IMR-90 (cell line): ENCODE data around the gene RASSF3. TPM values are rescaled to one million over a fixed set of nuclear protein-coding genes. Genes with fewer than 3 reads are reported as not detected.

Source experiments
- ATAC-seq: fragments of 200-7000 bp; cut with Tn5 transposase; 2 replicates; pipeline ENCODE4 v1.9.1; 2020; ENCODE audit warnings: low read depth, mild to moderate bottlenecking, moderate library complexity
- BruUV-seq: library from RNA; stranded (reverse); fragments of 400-500 nt; replicated peaks from 2 replicates; lab custom pipeline; 2021; lab: Mats Ljungman, UMichigan
- CTCF ChIA-PET: fragments of 300-600 bp; formaldehyde crosslinking; extraction: SDS; loops from one replicate; lab custom pipeline; 2021; ENCODE audit warnings: antibody characterized with exemption; lab: Yijun Ruan, JAX
- POLR2A ChIA-PET: fragments of 300-600 bp; sonication (Branson Sonifier 250); formaldehyde crosslinking; loops from one replicate; lab custom pipeline; 2022; ENCODE audit warnings: antibody characterized with exemption; ENCODE audit not compliant: unreplicated experiment; lab: Charles Lee
- DNase-seq: peaks from one replicate; pipeline ENCODE4 v3.0.0; 2013
- H2AFZ ChIP-seq: replicated peaks from 2 replicates; pipeline ENCODE3; 2013; ENCODE audit warnings: low read length, mild to moderate bottlenecking; ENCODE audit not compliant: poor library complexity
- H2AK5ac ChIP-seq: 2 replicates; pipeline ENCODE4 v1.6.1; 2013; ENCODE audit warnings: low read depth, low read length, inconsistent platforms
- H2AK9ac ChIP-seq: replicated peaks from 2 replicates; pipeline ENCODE3; 2013; ENCODE audit warnings: mild to moderate bottlenecking, low read depth, low read length, moderate library complexity; ENCODE audit not compliant: poor library complexity
- H2BK120ac ChIP-seq: 2 replicates; pipeline ENCODE4 v1.6.1; 2013; ENCODE audit warnings: low read depth, low read length, inconsistent platforms
- H2BK15ac ChIP-seq: 3 replicates; pipeline ENCODE4 v1.6.1; 2013; ENCODE audit warnings: low read depth, low read length, inconsistent platforms
- H2BK20ac ChIP-seq: 2 replicates; pipeline ENCODE4 v1.6.1; 2013; ENCODE audit warnings: low read depth, mild to moderate bottlenecking, inconsistent platforms, low read length, moderate library complexity
- H2BK5ac ChIP-seq: 2 replicates; pipeline ENCODE4 v1.6.1; 2013; ENCODE audit warnings: mild to moderate bottlenecking, low read depth, low read length, inconsistent platforms; ENCODE audit not compliant: poor library complexity, severe bottlenecking
- H3K14ac ChIP-seq: replicated peaks from 2 replicates; pipeline ENCODE4 v1.6.1; 2013; ENCODE audit warnings: low read depth, low read length, inconsistent platforms
- H3K18ac ChIP-seq: 2 replicates; pipeline ENCODE4 v1.6.1; 2013; ENCODE audit warnings: low read depth, low read length, control low read depth
- H3K23ac ChIP-seq: 2 replicates; pipeline ENCODE4 v1.6.1; 2013; ENCODE audit warnings: low read depth, low read length, inconsistent platforms
- H3K27ac ChIP-seq: 2 replicates; pipeline ENCODE4 v1.5.1; 2013; ENCODE audit warnings: mild to moderate bottlenecking, control low read depth, low read length; ENCODE audit not compliant: insufficient read depth
- H3K27me3 ChIP-seq: 2 replicates; pipeline ENCODE4 v1.6.1; 2013; ENCODE audit warnings: low read length; ENCODE audit not compliant: control insufficient read depth, insufficient read depth
- H3K36me3 ChIP-seq: 2 replicates; pipeline ENCODE4 v1.6.1; 2013; ENCODE audit warnings: low read length, mixed read lengths; ENCODE audit not compliant: control insufficient read depth, insufficient read depth
- H3K4ac ChIP-seq: 2 replicates; pipeline ENCODE4 v1.6.1; 2013; ENCODE audit warnings: low read depth, low read length, inconsistent platforms
- H3K4me1 ChIP-seq: 2 replicates; pipeline ENCODE4 v1.6.1; 2013; ENCODE audit warnings: low read length, mixed read lengths; ENCODE audit not compliant: control insufficient read depth, insufficient read depth
- H3K4me2 ChIP-seq: 2 replicates; pipeline ENCODE4 v1.6.1; 2013; ENCODE audit warnings: low read depth, mild to moderate bottlenecking, control low read depth, low read length, moderate library complexity
- H3K4me3 ChIP-seq: 2 replicates; pipeline ENCODE4 v1.5.1; 2013; ENCODE audit warnings: low read depth, mild to moderate bottlenecking, control low read depth, low read length, moderate library complexity; ENCODE audit not compliant: insufficient read depth
- H3K56ac ChIP-seq: 2 replicates; pipeline ENCODE4 v1.6.1; 2013; ENCODE audit warnings: low read length, inconsistent platforms; ENCODE audit not compliant: insufficient read depth; ENCODE audit errors: extremely low read depth
- H3K79me1 ChIP-seq, 2 experiments: 2 replicates each; pipeline ENCODE4 v1.6.1; 2013; ENCODE audit warnings: low read length in 2 of 2, inconsistent platforms in 1 of 2, low read depth in 1 of 2
- H3K9ac ChIP-seq: 2 replicates; pipeline ENCODE4 v1.6.1; 2013; ENCODE audit warnings: low read depth, low read length, control low read depth
- H3K9me1 ChIP-seq: 2 replicates; pipeline ENCODE4 v1.6.1; 2013; ENCODE audit warnings: low read length, inconsistent platforms; ENCODE audit not compliant: insufficient read depth
- H3K9me3 ChIP-seq: 2 replicates; pipeline ENCODE4 v1.6.1; 2013; ENCODE audit warnings: low read length; ENCODE audit not compliant: control insufficient read depth, insufficient read depth
- H4K20me1 ChIP-seq: 2 replicates; pipeline ENCODE4 v1.6.1; 2013; ENCODE audit warnings: low read length, inconsistent platforms; ENCODE audit not compliant: insufficient read depth
- H4K5ac ChIP-seq: 2 replicates; pipeline ENCODE4 v1.6.1; 2013; ENCODE audit warnings: mild to moderate bottlenecking, low read depth, low read length, control low read depth
- H4K8ac ChIP-seq, 2 experiments: 2 replicates each; pipeline ENCODE4 v1.6.1; 2013; ENCODE audit warnings: low read depth in 2 of 2, low read length in 2 of 2, control low read depth in 1 of 2, inconsistent platforms in 1 of 2
- H4K91ac ChIP-seq: 2 replicates; pipeline ENCODE4 v1.6.1; 2013; ENCODE audit warnings: low read depth, low read length, inconsistent platforms; ENCODE audit not compliant: insufficient read depth
- BHLHE40 ChIP-seq: fragments of 150-350 bp; IDR thresholded peaks from 2 replicates; pipeline ENCODE4 v1.6.1; 2016; ENCODE audit warnings: mild to moderate bottlenecking, low read depth, low read length
- CEBPB ChIP-seq: IDR thresholded peaks from 2 replicates; pipeline ENCODE4 v1.6.1; 2012; ENCODE audit warnings: low read depth, low read length, improper control_type of control experiment
- CHD1 ChIP-seq: IDR thresholded peaks from 2 replicates; pipeline ENCODE4 v1.6.1; 2012; ENCODE audit warnings: low read depth, low read length, improper control_type of control experiment
- CTCF ChIP-seq: conservative IDR thresholded peaks from 2 replicates; pipeline ENCODE4 v1.5.1; 2012; ENCODE audit warnings: mild to moderate bottlenecking, low read depth, low read length, improper control_type of control experiment
- FOS ChIP-seq: fragments of 150-350 bp; IDR thresholded peaks from 2 replicates; pipeline ENCODE4 v1.6.1; 2016; ENCODE audit warnings: low read depth, low read length
- MAFK ChIP-seq: IDR thresholded peaks from 2 replicates; pipeline ENCODE4 v1.6.1; 2012; ENCODE audit warnings: low read depth, low read length, improper control_type of control experiment
- MAZ ChIP-seq: IDR thresholded peaks from 2 replicates; pipeline ENCODE4 v1.6.1; 2012; ENCODE audit warnings: low read depth, mild to moderate bottlenecking, low read length, improper control_type of control experiment, moderate library complexity, borderline replicate concordance
- MXI1 ChIP-seq: IDR thresholded peaks from 2 replicates; pipeline ENCODE4 v1.6.1; 2012; ENCODE audit warnings: low read depth, mild to moderate bottlenecking, low read length, moderate library complexity, borderline replicate concordance
- NFE2L2 ChIP-seq: fragments of 150-350 bp; IDR thresholded peaks from 2 replicates; pipeline ENCODE4 v1.6.1; 2016; ENCODE audit warnings: low read depth, mild to moderate bottlenecking, low read length
- POLR2A ChIP-seq: IDR thresholded peaks from 2 replicates; pipeline ENCODE4 v1.6.1; 2012; ENCODE audit warnings: mild to moderate bottlenecking, low read depth, low read length
- RAD21 ChIP-seq: IDR thresholded peaks from 2 replicates; pipeline ENCODE4 v1.6.1; 2012; ENCODE audit warnings: low read length, improper control_type of control experiment
- RCOR1 ChIP-seq: IDR thresholded peaks from 2 replicates; pipeline ENCODE4 v1.6.1; 2012; ENCODE audit warnings: mild to moderate bottlenecking, low read length, improper control_type of control experiment; ENCODE audit not compliant: insufficient replicate concordance
- RFX5 ChIP-seq: IDR thresholded peaks from 2 replicates; pipeline ENCODE4 v1.8.0; 2012; ENCODE audit warnings: low read depth, mild to moderate bottlenecking, low read length, moderate library complexity
- SMC3 ChIP-seq: fragments of 150-350 bp; IDR thresholded peaks from 2 replicates; pipeline ENCODE4 v1.6.1; 2016; ENCODE audit warnings: low read depth, mild to moderate bottlenecking, antibody characterized with exemption, low read length, moderate library complexity
- USF2 ChIP-seq: fragments of 150-350 bp; IDR thresholded peaks from 2 replicates; pipeline ENCODE4 v1.6.1; 2017; ENCODE audit warnings: mild to moderate bottlenecking, antibody characterized with exemption, low read length, low read depth
- WGBS, 2 experiments: methylation state at CpG; one replicate each; pipeline versions ENCODE4 v1.1.5 to v1.1.7; 2013; ENCODE audit warnings: missing lambda C conversion rate in 2 of 2; ENCODE audit not compliant: insufficient read length in 1 of 2; ENCODE audit errors: extremely low coverage in 2 of 2; 5-methylcytosine and 5-hydroxymethylcytosine counted together
- dilution Hi-C: fragments of 300-500 bp; cut with HindIII; formaldehyde crosslinking; loops from one replicate; pipeline ENCODE4 v1.14.3; 2018; ENCODE audit warnings: low sequenced_read_pairs; ENCODE audit not compliant: unreplicated experiment
- in situ Hi-C: fragments of 300-500 bp; cut with MboI; formaldehyde crosslinking; loops from 3 replicates; pipeline ENCODE4 v1.14.3; 2019; ENCODE audit warnings: low sequenced_read_pairs, inconsistent platforms, mixed read lengths
- intact Hi-C: fragments of 100-400 bp; cut with micrococcal nuclease; formaldehyde crosslinking; loops from 2 replicates; pipeline ENCODE4 v1.10.0; 2022
- polyA plus RNA-seq, 3 experiments: library from polyadenylated mRNA; depleted of rRNA; stranded (reverse); fragments of >200 nt; gene quantifications; 2 replicates each; pipeline ENCODE4 v1.2.3, GENCODE V29; 2012; ENCODE audit warnings: low replicate concordance in 1 of 3
- total RNA-seq: library from RNA; depleted of rRNA; stranded (reverse); fragments of >200 nt; gene quantifications from 2 replicates; pipeline ENCODE4 v1.2.3, GENCODE V29; 2012
- TF ChIP-seq, protein P1 (sequence below): fragments of 150-350 bp; IDR thresholded peaks from 2 replicates; pipeline ENCODE4 v1.6.1; 2016; ENCODE audit warnings: low read depth, mild to moderate bottlenecking, low read length, moderate library complexity, borderline replicate concordance

RASSF3 gene
- total and polyA plus RNA-seq, 2 of the 4 experiments (the other 2 are of a cell fraction): 18.7 to 39.3 TPM

DNA sequence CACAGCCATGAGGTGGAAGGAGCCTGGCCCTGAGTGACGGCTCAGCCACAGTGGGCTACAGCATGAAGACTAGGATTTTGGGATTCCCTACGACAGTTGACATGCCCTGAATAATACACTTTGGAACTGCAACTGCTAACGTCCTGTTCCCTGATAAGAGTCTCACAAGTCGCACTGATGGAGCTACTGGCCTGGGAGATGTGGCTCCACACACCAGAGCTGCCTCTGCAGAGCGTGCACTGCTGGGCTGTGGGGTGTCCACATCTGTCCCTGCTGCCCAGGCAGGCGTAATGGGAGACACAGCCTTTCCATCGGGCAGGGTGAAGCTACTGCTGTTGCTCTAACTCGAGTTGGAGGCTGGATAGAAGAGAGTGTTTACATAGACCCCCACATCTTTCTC, 42.7 kb upstream of the RASSF3 start:
- no TSS peak for BruUV-seq
- Histone ChIP-seq H2AK9ac (no peak overlapping the region), H3K9me3 (peaks cover 3% of the 10 kb centered on the region), H3K18ac (peak overlapping the region; percentile 80), H3K56ac (no peak overlapping the region), H3K14ac (peak overlapping the region; percentile 73), H4K91ac (peak overlapping the region; percentile 86), H3K4me3 (no peak overlapping the region), H2AFZ (peak overlapping the region; percentile 38), H3K36me3 (no peaks in the 10 kb centered on the region), H4K20me1 (no peaks in the 10 kb centered on the region), H3K27ac (no peak overlapping the region), H2BK15ac (peak overlapping the region; percentile 54; the same call in 2 of the 3 replicates), H4K8ac (peak overlapping the region; percentile 33 to 80; a peak in 2 of 4 replicates), H3K4me1 (peaks cover 12% of the 10 kb centered on the region), H2BK20ac (peak overlapping the region; percentile 92), H4K5ac (peak overlapping the region; percentile 31), H2AK5ac (peak overlapping the region; percentile 88), H3K27me3 (no peaks in the 10 kb centered on the region), H3K9me1 (peaks cover 10% of the 10 kb centered on the region), H3K4ac (peak overlapping the region; percentile 86), H3K4me2 (no peak overlapping the region), H3K79me1 (no peaks in the 10 kb centered on the region), H3K9ac (no peak overlapping the region), H2BK120ac (peak overlapping the region; percentile 95), H2BK5ac (no peak overlapping the region), H3K23ac (0 out of 2 replicates have a peak overlapping the region, but pooled peaks have one; percentile 3)
- in situ Hi-C loops (no loop called here), dilution Hi-C loops (no loop called here), intact Hi-C loops (no loop called here)
- CTCF ChIA-PET: no interaction called here
- POLR2A ChIA-PET: no interaction called here
- no peak for ATAC-seq
- no peak for DNase-seq
- WGBS, 2 experiments: 97% methylated on average over 3 of the region's 8 CpGs; no CpG with 5 or more reads in 1 of the 2 experiments
- TF ChIP-seq FOS: no peak
- TF ChIP-seq MAFK: no peak
- TF ChIP-seq CEBPB: no peak
- no peak for TF ChIP-seq BHLHE40
- TF ChIP-seq RCOR1: no peak
- TF ChIP-seq RAD21: no peak
- TF ChIP-seq, protein P1, sequence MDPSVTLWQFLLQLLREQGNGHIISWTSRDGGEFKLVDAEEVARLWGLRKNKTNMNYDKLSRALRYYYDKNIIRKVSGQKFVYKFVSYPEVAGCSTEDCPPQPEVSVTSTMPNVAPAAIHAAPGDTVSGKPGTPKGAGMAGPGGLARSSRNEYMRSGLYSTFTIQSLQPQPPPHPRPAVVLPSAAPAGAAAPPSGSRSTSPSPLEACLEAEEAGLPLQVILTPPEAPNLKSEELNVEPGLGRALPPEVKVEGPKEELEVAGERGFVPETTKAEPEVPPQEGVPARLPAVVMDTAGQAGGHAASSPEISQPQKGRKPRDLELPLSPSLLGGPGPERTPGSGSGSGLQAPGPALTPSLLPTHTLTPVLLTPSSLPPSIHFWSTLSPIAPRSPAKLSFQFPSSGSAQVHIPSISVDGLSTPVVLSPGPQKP: no peak
- no peak for TF ChIP-seq SMC3
- TF ChIP-seq POLR2A: no peak
- no peak for TF ChIP-seq RFX5
- TF ChIP-seq MAZ: no peak
- no peak for TF ChIP-seq NFE2L2
- TF ChIP-seq CHD1: no peak
- TF ChIP-seq MXI1: no peak
- no peak for TF ChIP-seq USF2
- TF ChIP-seq CTCF: no peak
